NCI-H2227 (cell line): ENCODE data around the gene FBXO45.
"Not testable (repeated sequence)": the region's sequence is repeated elsewhere in the genome, so short reads cannot be mapped to it uniquely, and the experiment has no call there.

Experiments used
- DNase-seq: peaks from one replicate; lab custom pipeline; 2025; ENCODE audit not compliant: unreplicated experiment; lab: John Stamatoyannopoulos, UW

Gene FBXO45, protein sequence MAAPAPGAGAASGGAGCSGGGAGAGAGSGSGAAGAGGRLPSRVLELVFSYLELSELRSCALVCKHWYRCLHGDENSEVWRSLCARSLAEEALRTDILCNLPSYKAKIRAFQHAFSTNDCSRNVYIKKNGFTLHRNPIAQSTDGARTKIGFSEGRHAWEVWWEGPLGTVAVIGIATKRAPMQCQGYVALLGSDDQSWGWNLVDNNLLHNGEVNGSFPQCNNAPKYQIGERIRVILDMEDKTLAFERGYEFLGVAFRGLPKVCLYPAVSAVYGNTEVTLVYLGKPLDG

DNA sequence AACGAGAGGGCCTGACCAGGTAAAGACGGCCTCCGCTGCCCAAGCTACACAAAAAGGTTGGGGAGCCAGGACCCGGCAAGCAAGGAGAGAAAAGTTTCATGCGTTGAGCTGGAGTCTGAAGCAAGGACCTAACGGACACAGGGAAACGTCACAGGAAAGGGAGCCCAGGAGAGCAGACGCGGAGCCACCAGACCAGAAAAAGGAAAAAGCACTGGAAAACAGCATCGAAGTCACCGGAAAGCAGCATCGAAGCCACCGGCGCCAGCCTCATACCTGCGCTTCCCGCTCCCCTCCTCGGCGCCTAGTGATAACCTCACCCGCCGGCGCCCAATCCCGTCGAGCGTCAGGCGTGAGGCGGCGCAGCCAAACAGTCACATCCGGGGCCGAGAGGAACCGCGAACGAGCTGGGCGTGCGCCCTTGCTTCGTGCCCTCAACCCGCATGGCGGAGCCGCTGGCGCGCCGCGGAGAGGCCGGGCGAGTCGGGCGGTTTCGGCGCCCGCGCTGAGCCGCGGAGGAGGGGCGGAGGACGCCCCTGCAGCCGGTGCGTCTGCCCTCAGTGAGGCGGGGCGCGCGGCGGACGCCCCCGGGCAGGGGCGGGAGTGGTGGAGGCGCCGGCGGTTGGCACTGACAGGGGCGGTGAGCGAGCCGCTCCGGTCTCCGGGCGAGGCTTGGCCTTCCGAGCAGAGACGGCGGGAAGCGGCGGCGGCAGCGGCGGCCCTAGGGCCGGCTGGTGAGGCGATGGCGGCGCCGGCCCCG is at the start of gene FBXO45, which contains the start of gene WDR53:
Gene FBXO45 (plus strand): TSS at position 415 of the 757 bp plus-strand sequence. CDS start 325 bp downstream, at position 740.
Gene WDR53 (minus strand): TSS at position 309 of the 757 bp plus-strand sequence. CDS start 7,079 bp downstream, outside the sequence.
- peak; percentile 98 for DNase-seq

GRCh38 chr3:196518966-196519717 is 49.3 kb upstream of the FBXO45 start:
- peak; percentile 58 for DNase-seq

DNA sequence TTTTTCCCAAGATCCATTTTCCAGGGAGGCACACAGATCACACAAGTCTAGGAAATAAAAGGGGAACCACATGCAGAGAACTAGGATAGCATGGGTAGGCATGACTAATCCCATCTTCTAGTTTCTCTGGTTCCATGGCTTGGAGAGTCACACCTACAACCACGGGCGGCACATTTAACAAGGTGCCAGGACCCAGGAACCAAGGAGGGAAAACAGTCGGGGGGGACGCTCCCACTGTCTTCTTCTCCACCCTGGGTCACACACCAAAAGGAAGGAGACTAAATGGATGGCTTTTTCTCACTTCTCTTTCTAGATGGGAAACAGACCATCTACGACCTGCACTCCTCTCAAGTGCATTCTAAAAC is 48.8 kb upstream of the FBXO45 start:
- no peak for DNase-seq

- not testable (repeated sequence) for DNase-seq
Observed at GRCh38 chr3:196521291-196521690, 47.2 kb upstream of the FBXO45 start.

GRCh38 chr3:196523841-196524240 is 44.6 kb upstream of the FBXO45 start:
- DNase-seq: no peak

GRCh38 chr3:196524527-196524926 is 43.9 kb upstream of the FBXO45 start:
- DNase-seq: no peak

- no peak for DNase-seq
Observed at GRCh38 chr3:196525141-196525540, 43.3 kb upstream of the FBXO45 start.

DNA sequence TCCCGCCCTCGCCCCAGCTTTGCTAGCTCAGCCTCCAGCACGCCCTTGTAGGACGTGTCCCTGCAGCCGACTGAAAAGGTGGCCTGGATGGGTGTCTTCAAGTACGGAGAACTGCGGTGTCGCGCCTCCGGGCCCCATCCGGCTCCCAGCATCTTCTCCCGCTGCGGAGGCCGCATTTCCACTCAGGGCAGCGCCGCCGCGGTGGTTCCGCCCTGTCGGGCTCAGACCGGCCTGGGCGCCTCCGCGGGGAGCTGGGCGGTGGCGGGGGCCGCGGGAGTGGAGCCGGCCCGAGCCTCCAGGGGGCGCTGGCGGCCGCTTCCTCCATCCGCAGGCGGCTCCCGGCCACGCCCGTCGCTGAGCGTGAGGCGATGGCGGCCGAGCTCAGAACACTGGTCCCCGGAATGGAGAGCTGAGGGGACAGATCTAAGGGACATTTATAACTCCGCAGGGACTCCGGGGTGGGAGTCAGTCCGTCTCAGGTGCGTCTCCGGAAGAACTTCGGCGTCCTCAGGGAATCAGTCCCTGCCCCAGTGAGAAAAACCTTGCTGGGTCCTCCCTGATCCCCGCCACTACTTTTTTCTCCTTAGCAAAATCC is 39.7 kb upstream of the FBXO45 start:
- peak; percentile 92 for DNase-seq

DNA sequence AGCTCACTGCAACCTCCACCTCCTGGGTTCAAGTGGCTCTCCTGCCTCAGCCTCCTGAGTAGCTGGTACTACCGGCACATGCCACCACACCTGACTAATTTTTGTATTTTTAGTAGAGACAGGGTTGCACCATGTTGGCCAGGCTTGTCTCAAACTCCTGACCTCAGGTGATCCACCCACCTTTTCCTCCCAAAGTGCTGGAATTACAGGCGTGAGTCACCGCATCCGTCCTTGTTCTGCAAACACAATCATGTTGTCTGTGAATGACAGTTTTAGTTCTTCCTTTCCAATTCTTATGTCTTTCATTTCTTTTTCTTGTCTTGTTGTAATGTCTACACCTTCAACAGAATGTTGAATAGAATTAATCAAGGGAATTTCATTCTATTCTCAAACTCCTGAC is 37.0 kb upstream of the FBXO45 start:
- no peak for DNase-seq

DNA sequence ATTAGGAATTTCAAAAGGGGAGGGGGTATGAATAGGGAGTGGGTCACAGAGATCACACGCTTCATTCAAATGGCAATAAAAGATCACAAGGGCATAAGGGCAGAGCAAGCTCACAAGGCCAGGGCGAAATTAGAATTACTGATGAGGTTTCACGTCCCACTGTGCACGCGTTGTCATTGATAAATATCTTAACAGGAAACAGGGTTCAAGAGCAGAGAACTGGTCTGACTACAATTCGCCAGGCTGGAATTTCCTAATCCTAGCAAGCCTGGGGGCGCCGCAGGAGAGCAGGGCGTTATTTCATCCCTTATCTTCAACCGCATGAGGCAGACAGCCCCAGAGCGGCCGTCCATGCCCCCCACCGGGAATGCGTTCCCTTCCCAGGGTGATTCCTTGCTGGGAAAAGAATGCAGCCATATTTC is 35.2 kb upstream of the FBXO45 start:
- DNase-seq: no peak

GRCh38 chr3:196537319-196537984 is 31.0 kb upstream of the FBXO45 start:
- DNase-seq: peak; percentile 10

- DNase-seq: no peak
Observed at GRCh38 chr3:196541684-196542445, 26.6 kb upstream of the FBXO45 start.

DNA sequence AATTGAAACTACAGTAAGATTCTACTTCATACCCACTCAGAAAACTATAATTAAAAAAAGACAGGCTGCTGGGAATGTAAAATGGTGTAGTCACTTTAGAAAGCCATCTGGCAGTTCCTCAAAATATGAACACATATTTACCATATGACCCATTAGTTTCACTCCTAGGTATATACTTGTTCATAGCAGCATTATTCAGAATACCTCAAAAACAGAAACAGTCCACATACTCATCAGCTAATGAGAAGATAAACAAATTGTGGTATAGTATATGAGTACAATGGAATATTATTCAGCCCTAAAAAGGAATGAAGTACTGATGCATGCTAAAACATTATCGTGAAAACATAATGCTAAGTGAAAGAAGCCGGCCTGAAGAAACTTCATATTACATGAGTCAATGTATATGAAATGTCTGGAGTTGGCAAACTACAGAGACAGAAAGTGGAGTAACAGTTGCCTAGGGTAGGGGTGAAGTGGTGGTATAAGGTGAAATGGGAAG is 23.9 kb upstream of the FBXO45 start:
- DNase-seq: no peak

DNA sequence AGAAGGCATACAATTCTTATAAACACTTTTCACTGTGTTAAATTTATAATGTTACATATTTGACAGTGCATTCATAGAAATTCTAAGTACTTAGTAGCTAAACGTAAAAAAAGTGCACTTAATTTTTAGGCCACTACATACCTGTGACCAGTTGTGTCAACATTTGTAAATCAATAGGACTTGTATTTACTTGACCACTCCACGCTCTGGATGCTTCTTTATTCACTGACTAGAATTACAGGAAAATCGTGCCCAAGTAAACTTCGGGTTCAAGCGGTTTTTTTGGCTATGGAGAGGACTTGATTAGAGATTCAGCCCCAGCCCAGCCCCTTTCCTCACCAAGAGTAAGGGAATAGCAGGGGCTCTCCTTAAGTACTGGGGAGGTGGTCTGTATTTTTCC is 21.9 kb upstream of the FBXO45 start:
- no peak for DNase-seq

- DNase-seq: no peak
Observed at GRCh38 chr3:196547067-196547466, 21.4 kb upstream of the FBXO45 start.

- not testable (repeated sequence) for DNase-seq
Observed at GRCh38 chr3:196549312-196549711, 19.1 kb upstream of the FBXO45 start.

DNA sequence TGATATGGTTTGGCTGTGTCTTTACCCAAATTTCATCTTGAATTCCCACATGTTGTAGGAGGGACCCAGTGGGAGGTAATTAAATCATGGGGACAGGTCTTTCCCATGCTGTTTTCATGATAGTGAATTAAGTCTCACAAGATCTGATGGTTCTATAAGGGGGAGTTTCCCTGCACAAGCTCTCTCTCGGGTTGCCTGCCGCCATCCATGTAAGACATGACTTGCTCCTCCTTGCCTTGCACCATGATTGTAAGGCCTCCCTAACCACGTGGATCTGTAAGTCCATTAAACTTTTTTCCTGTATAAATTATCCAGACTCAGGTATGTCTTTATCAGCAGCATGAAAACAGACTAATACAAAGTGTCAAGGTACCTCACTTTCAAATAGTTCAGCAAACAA is 18.3 kb upstream of the FBXO45 start:
- not testable (repeated sequence) for DNase-seq

DNA sequence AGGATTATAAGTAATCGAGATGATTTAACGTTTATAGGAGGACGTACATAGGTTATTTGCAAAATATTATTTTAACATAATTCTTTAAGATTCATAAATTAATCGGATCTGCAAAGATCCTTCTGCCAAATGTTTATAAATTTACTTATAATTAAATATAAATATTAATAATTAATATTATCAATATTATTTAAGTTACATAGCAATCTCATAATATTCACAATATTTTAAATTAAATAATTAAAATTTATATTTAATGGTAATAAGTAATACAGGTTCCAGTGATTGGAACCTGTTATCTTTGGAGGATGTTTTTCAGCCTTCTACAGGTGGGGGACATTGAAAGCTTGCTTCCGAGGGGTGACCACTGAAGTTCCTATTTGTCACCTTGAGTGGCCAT is 16.2 kb upstream of the FBXO45 start:
- DNase-seq: no peak

DNA sequence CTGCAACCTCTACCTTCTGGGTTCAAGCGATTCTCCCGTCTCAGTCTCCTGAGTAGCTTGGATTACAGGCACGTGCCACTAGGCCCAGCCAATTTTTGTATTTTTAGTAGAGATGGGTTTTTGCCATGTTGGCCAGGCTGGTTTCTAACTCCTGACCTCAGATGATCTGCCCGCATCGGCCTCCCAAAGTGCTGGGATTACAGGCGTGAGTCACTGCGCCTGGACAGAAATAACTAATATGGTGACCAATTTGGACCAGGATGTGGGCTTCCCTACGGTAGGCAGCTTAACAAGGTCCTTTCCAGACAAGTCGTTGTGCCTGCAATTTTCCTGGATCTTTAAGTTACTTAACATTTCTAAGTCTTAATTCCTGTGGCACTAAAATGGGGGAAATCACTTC is 14.9 kb upstream of the FBXO45 start:
- DNase-seq: no peak

DNA sequence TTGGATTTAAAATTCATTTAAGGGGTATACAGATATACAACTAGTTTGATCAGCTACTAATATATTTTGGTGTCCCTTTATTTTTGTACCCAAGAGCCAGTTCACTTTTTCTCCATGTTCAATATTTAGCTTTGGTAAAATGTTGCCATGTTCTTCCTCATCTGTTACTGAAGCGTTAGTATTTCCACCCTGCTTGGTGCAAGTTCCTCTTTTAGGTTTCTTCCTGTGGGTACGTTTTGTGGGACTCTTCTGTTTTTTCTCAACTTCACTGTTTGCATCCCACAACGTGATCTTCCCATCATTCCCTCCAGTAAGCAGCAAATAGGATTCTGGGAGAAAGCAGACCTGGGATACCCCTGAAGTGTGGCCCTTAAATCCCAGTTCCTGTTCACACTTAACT is 14.3 kb upstream of the FBXO45 start:
- no peak for DNase-seq
